Measurements from ENCODE around the gene TUBG1. TPM values are rescaled to one million over a fixed set of nuclear protein-coding genes. Genes with fewer than 3 reads are reported as not detected.

The TUBG1 gene
- total RNA-seq, 1 donor from 2014 or later, result 25.0 TPM

GRCh38 chr17:42585353-42585752 is 24.1 kb upstream of the TUBG1 start:
- Mint-ChIP-seq H3K27ac (peak overlapping the region; percentile 46), H3K4me3 (no peak overlapping the region), H3K27me3 (no peaks in the 10 kb centered on the region), H3K36me3 (ENCODE audit: low read depth) (peaks cover 93% of the 10 kb centered on the region), H3K9me3 (no peaks in the 10 kb centered on the region), H3K4me1 (peaks cover 31% of the 10 kb centered on the region)
- no peak for ATAC-seq (ENCODE audit: low read depth)
- TF ChIP-seq, protein P1, sequence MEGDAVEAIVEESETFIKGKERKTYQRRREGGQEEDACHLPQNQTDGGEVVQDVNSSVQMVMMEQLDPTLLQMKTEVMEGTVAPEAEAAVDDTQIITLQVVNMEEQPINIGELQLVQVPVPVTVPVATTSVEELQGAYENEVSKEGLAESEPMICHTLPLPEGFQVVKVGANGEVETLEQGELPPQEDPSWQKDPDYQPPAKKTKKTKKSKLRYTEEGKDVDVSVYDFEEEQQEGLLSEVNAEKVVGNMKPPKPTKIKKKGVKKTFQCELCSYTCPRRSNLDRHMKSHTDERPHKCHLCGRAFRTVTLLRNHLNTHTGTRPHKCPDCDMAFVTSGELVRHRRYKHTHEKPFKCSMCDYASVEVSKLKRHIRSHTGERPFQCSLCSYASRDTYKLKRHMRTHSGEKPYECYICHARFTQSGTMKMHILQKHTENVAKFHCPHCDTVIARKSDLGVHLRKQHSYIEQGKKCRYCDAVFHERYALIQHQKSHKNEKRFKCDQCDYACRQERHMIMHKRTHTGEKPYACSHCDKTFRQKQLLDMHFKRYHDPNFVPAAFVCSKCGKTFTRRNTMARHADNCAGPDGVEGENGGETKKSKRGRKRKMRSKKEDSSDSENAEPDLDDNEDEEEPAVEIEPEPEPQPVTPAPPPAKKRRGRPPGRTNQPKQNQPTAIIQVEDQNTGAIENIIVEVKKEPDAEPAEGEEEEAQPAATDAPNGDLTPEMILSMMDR (IDR thresholded peaks at IDR 0.05), result no peak
- intact Hi-C loops (cut with micrococcal nuclease), result no loop called here
- CTCF ChIA-PET, result interaction anchor here (1.4 kb wide), 1 partner anchor 93 kb away, joined by 3 read pairs; no protein-coding TSS in a partner anchor
- POLR2A ChIA-PET, result interaction anchor here (1.5 kb wide), 1 partner anchor 18 kb away, joined by 3 read pairs; the partner anchor contains the start of gene MLX
- no peak for DNase-seq

- no peak for DNase-seq
- TF ChIP-seq, protein P1 (IDR thresholded peaks at IDR 0.05), result no peak
- POLR2A ChIA-PET, result interaction anchor here (0.6 to 1.8 kb wide), 7 partner anchors 8 to 33 kb away, joined by 3 to 12 read pairs (median 4); partner anchors contain the start of genes MLX, PSMC3IP, RETREG3 and TUBG1
- H3K27me3 Mint-ChIP-seq, result no peaks in the 10 kb centered on the region
- intact Hi-C loops (cut with micrococcal nuclease), result no loop called here
- peak; percentile 56 for ATAC-seq (ENCODE audit: low read depth)
- H3K9me3 Mint-ChIP-seq, result no peaks in the 10 kb centered on the region
- CTCF ChIA-PET, result interaction anchor here (1.4 to 2.7 kb wide), 2 partner anchors 9 to 92 kb away, joined by 3 to 10 read pairs; partner anchors contain the start of gene PSMC3IP
- H3K27ac Mint-ChIP-seq, result peak overlapping the region; percentile 95
- H3K36me3 Mint-ChIP-seq (ENCODE audit: low read depth), result peaks cover 93% of the 10 kb centered on the region
- H3K4me3 Mint-ChIP-seq, result peak overlapping the region; percentile 73
- H3K4me1 Mint-ChIP-seq, result peaks cover 31% of the 10 kb centered on the region
Measured at GRCh38 chr17:42586514-42587230, 22.8 kb upstream of the TUBG1 start.

- ATAC-seq (ENCODE audit: low read depth) (no peak), DNase-seq (no peak)
- TF ChIP-seq, protein P1 (IDR thresholded peaks at IDR 0.05), result no peak
- H3K9me3 Mint-ChIP-seq, result no peaks in the 10 kb centered on the region
- intact Hi-C loops (cut with micrococcal nuclease), result no loop called here
- H3K4me3 Mint-ChIP-seq, result no peak overlapping the region
- no peak overlapping the region for H3K27ac Mint-ChIP-seq
- H3K36me3 Mint-ChIP-seq (ENCODE audit: low read depth), result peaks cover 67% of the 10 kb centered on the region
- ChIA-PET POLR2A (no interaction called here), CTCF (no interaction called here)
- peaks cover 22% of the 10 kb centered on the region for H3K4me1 Mint-ChIP-seq
- H3K27me3 Mint-ChIP-seq, result no peaks in the 10 kb centered on the region
Measured at GRCh38 chr17:42590886-42591285, 18.6 kb upstream of the TUBG1 start.

DNA sequence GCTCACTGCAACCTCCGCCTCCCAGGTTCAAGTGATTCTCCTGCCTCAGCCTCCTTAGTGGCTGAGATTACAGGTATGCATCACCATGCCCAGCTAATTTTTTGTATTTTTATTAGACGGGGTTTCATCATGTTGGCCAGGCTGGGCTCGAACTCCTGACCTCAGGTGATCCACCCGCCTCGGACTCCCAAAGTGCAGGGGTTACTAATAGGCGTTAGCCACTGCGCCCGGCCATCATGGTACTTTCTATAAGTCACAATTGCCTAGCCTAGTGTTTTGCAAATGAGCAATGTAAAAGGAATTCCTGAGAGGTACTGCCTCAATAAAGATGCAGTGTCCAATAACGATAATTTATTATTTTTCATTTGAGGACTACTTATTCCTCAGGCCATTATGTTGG is 18.1 kb upstream of the TUBG1 start:
- H3K9me3 Mint-ChIP-seq, result no peaks in the 10 kb centered on the region
- ChIA-PET POLR2A (no interaction called here), CTCF (no interaction called here)
- no peaks in the 10 kb centered on the region for H3K27me3 Mint-ChIP-seq
- H3K4me3 Mint-ChIP-seq, result no peak overlapping the region
- TF ChIP-seq, protein P1 (IDR thresholded peaks at IDR 0.05), result no peak
- peaks cover 64% of the 10 kb centered on the region for H3K36me3 Mint-ChIP-seq (ENCODE audit: low read depth)
- intact Hi-C loops (cut with micrococcal nuclease), result no loop called here
- H3K27ac Mint-ChIP-seq, result no peak overlapping the region
- H3K4me1 Mint-ChIP-seq, result peaks cover 18% of the 10 kb centered on the region
- DNase-seq (no peak), ATAC-seq (ENCODE audit: low read depth) (no peak)

GRCh38 chr17:42596386-42596785 is 13.1 kb upstream of the TUBG1 start:
- Mint-ChIP-seq H3K27ac (no peak overlapping the region), H3K36me3 (ENCODE audit: low read depth) (peaks cover 36% of the 10 kb centered on the region)
- CTCF ChIA-PET, result no interaction called here

More at GRCh38 chr17:42596386-42596785, 13.1 kb upstream of the TUBG1 start:
- TF ChIP-seq, protein P1 (IDR thresholded peaks at IDR 0.05), result no peak
- no peak overlapping the region for H3K4me3 Mint-ChIP-seq
- DNase-seq, result no peak
- POLR2A ChIA-PET, result interaction anchor here (1.6 kb wide), 1 partner anchor 13 kb away, joined by 5 read pairs; the partner anchor contains the start of genes RETREG3 and TUBG1
- intact Hi-C loops (cut with micrococcal nuclease), result no loop called here
- ATAC-seq (ENCODE audit: low read depth), result no peak
- H3K9me3 Mint-ChIP-seq, result no peaks in the 10 kb centered on the region
- no peaks in the 10 kb centered on the region for H3K27me3 Mint-ChIP-seq
- H3K4me1 Mint-ChIP-seq, result peaks cover 12% of the 10 kb centered on the region

Data from activated B cell treated with CpG ODN at 0.5 μM for 24 hours (primary cell).